Right lobe of liver (tissue), 4 donors: ENCODE data around the gene TTC7B.

Experiments used
- CTCF ChIP-seq, 4 donors: fragments of 200-600 bp in 3 of 4; fragments of 450-650 bp in 1 of 4; IDR thresholded peaks; one replicate each; pipeline versions ENCODE4 v1.5.1 to v1.8.0; 2016 to 2022; ENCODE audit warnings: antibody characterized with exemption in 4 of 4, mild to moderate bottlenecking in 2 of 4
- POLR2A ChIP-seq: fragments of 450-650 bp; IDR thresholded peaks from one replicate; pipeline ENCODE4 v1.6.1; 2017; ENCODE audit warnings: antibody characterized with exemption, mild to moderate bottlenecking
- donor health status: DM: no; HTN: no; CAD: no.
- donor health status: DM: no; HTN: no; CAD: no.
- donor health status: DM: no; HTN: yes; CAD: no.

GRCh38 chr14:90539996-90540395 is 276.2 kb downstream of the TTC7B start:
- TF ChIP-seq CTCF (IDR thresholded peaks at IDR 0.05) (no peak), POLR2A (no peak)
